GM04504 (cell line): ENCODE data around the gene ALOX5AP.
"Not testable (repeated sequence)": the region's sequence is repeated elsewhere in the genome, so short reads cannot be mapped to it uniquely, and the experiment has no call there.

ENCODE experiments used
- DNase-seq: peaks from one replicate; pipeline ENCODE4 v3.0.0-alpha.2; 2012; ENCODE audit warnings: low read depth

The ALOX5AP gene

GRCh38 chr13:30737511-30738337 is 2.4 kb downstream of the ALOX5AP start:
- DNase-seq: no peak

GRCh38 chr13:30738526-30739236 is 3.3 kb downstream of the ALOX5AP start:
- DNase-seq: no peak

- no peak for DNase-seq
These were observed 3.8 kb downstream of the ALOX5AP start for GRCh38 chr13:30739237-30739528.

GRCh38 chr13:30739761-30740642 is 4.7 kb downstream of the ALOX5AP start:
- DNase-seq: no peak

- DNase-seq: no peak
These were observed 7.6 kb downstream of the ALOX5AP start for GRCh38 chr13:30742901-30743300.

GRCh38 chr13:30743319-30744055 is 8.1 kb downstream of the ALOX5AP start:
- peak; percentile 91 for DNase-seq

GRCh38 chr13:30744056-30744680 is 8.8 kb downstream of the ALOX5AP start:
- DNase-seq: no peak

- DNase-seq: no peak
These were observed 9.3 kb downstream of the ALOX5AP start for GRCh38 chr13:30744681-30745077.

GRCh38 chr13:30745906-30746686 is 10.8 kb downstream of the ALOX5AP start:
- DNase-seq: no peak

GRCh38 chr13:30746791-30747190 is 11.4 kb downstream of the ALOX5AP start:
- no peak for DNase-seq

- DNase-seq: not testable (repeated sequence)
These were observed 12.5 kb downstream of the ALOX5AP start for GRCh38 chr13:30747845-30748244.

GRCh38 chr13:30748717-30749116 is 13.4 kb downstream of the ALOX5AP start:
- DNase-seq: no peak

- no peak for DNase-seq
These were observed 14.7 kb downstream of the ALOX5AP start for GRCh38 chr13:30750036-30750435.

GRCh38 chr13:30751183-30751933 is 16.0 kb downstream of the ALOX5AP start:
- no peak for DNase-seq

- no peak for DNase-seq
These were observed 17.0 kb downstream of the ALOX5AP start for GRCh38 chr13:30752201-30752797.

- DNase-seq: no peak
These were observed 17.8 kb downstream of the ALOX5AP start for GRCh38 chr13:30753030-30753616.

GRCh38 chr13:30755678-30756077 is 20.3 kb downstream of the ALOX5AP start:
- DNase-seq: no peak

GRCh38 chr13:30757026-30757742 is 21.8 kb downstream of the ALOX5AP start:
- no peak for DNase-seq
